ENCODE data around the gene ESPL1. TPM values are rescaled to one million over a fixed set of nuclear protein-coding genes. Genes with fewer than 3 reads are reported as not detected.

ESPL1 gene
- total and polyA plus RNA-seq, 2 of the 8 experiments (the other 6 are each of a cell fraction or from before 2014, with no cell fraction given), result 31.8 to 52.7 TPM

GRCh38 chr12:53279283-53279869 lies 11.3 kb downstream of the ESPL1 start (continued):
- TF ChIP-seq CHD7 (IDR thresholded peaks at IDR 0.05; ENCODE audit: insufficient replicate concordance, low read length) (no peak), USF2 (IDR thresholded peaks at IDR 0.05; ENCODE audit: low read length) (no peak), NRF1 (IDR thresholded peaks at IDR 0.05; ENCODE audit: low read depth, low read length) (no peak), HDAC2 (IDR thresholded peaks at IDR 0.05; ENCODE audit: borderline replicate concordance in 1 of 2, low read depth in 2 of 2, low read length in 2 of 2) (no peak), E2F6 (IDR thresholded peaks at IDR 0.05) (no peak), NANOG (IDR thresholded peaks at IDR 0.05; ENCODE audit: insufficient read depth, low read depth, low read length, poor library complexity, severe bottlenecking) (no peak), KDM5A (IDR thresholded peaks at IDR 0.05; ENCODE audit: low read length) (no peak)
